ENCODE measurements around the gene KBTBD6.

GRCh38 chr13:41099986-41100385 lies 32.6 kb downstream of the KBTBD6 start:
- TF ChIP-seq ELK4 (IDR thresholded peaks at IDR 0.05; ENCODE audit: borderline replicate concordance, low read depth, low read length) (no peak), CTCF (tag by site-specific recombination; IDR thresholded peaks at IDR 0.05) (no peak), ZNF114 (tag by site-specific recombination; IDR thresholded peaks at IDR 0.05) (no peak), PRDM1 (tag by site-specific recombination; IDR thresholded peaks at IDR 0.05) (no peak), ZNF692 (tag by site-specific recombination; IDR thresholded peaks at IDR 0.05) (no peak), ZBTB26 (tag by site-specific recombination; optimal IDR thresholded peaks at IDR 0.05) (no peak), ZNF10 (tag by site-specific recombination; IDR thresholded peaks at IDR 0.05) (no peak), ZBTB8A (tag by site-specific recombination; IDR thresholded peaks at IDR 0.05) (no peak), HOXC10 (CRISPR knock-in tag; IDR thresholded peaks at IDR 0.05) (no peak)
